ENCODE data around the gene AAMP.

AAMP gene

DNA sequence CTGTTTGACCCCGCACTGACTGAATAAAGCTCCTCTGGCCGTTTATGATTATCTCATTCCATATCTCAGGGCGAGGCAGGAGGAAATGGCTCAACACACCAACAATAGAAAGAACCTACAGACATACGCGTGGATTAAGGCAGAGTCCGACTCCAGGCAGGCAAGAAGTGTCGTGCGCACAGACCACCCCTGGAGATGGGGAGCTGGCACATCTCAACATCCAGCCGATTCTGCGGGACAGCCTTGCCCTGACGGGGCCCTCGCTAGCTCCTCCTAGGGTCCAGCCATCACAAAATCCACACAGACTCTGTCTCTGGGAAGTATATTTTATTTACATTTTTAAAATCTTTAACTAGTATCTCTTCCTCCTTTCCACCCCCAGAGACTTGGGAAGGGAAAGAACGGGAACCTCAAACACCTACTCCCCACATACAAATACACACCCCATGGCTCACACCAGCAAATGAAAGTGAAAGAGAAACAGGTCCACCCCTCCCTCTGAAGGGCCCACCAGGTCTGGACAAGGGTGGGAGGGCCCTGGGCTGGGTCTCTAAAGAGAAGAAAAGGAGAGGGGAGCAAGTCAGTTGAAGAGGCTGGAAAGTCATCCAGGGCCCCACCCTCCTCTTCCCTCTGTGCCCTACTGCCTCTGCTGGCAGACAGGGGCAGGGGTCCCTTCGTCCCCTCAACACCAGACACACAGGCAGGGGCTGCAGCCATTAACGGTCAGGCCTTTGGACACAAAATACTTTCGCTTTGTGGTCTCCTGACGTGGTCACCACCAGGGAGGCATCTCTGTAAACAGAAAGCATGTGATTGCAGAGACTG lies 5.9 kb downstream of the AAMP start:
- Histone ChIP-seq H3K27me3 (ENCODE audit: insufficient read depth, low read length, poor library complexity) (no peaks in the 10 kb centered on the region), H3K27ac (ENCODE audit: low read length) (no peak overlapping the region; the same call in 1 of the 2 replicates), H4K20me1 (ENCODE audit: insufficient read depth, low read length) (peaks cover 27% of the 10 kb centered on the region), H3K9ac (ENCODE audit: low read depth, low read length) (no peak overlapping the region), H3K79me2 (ENCODE audit: insufficient read depth, low read length) (peaks cover 15% of the 10 kb centered on the region), H3K36me3 (ENCODE audit: insufficient read depth, low read length) (peaks cover 50% of the 10 kb centered on the region), H3K4me1 (ENCODE audit: insufficient read depth, low read length) (peaks cover 16% of the 10 kb centered on the region), H3K4me2 (ENCODE audit: insufficient read depth, low read length) (no peak overlapping the region), H2AFZ (ENCODE audit: low read depth, low read length) (no peak overlapping the region), H3K9me3 (ENCODE audit: insufficient read depth, low read length, severe bottlenecking) (no peaks in the 10 kb centered on the region), H3K4me3 (ENCODE audit: low read depth in 1 of 2, low read length in 2 of 2) (no peak overlapping the region)
- peak; percentile 58 for DNase-seq
- no peak for TF ChIP-seq EZH2 (IDR thresholded peaks at IDR 0.05; ENCODE audit: borderline replicate concordance, low read depth, low read length, severe bottlenecking)
- peak; percentile 10 for TF ChIP-seq CTCF (IDR thresholded peaks at IDR 0.05; ENCODE audit: borderline replicate concordance, extremely low read depth, low read length, poor library complexity, severe bottlenecking)
- peak; percentile 83 for ATAC-seq (ENCODE audit: insufficient read depth, low read depth)

DNA sequence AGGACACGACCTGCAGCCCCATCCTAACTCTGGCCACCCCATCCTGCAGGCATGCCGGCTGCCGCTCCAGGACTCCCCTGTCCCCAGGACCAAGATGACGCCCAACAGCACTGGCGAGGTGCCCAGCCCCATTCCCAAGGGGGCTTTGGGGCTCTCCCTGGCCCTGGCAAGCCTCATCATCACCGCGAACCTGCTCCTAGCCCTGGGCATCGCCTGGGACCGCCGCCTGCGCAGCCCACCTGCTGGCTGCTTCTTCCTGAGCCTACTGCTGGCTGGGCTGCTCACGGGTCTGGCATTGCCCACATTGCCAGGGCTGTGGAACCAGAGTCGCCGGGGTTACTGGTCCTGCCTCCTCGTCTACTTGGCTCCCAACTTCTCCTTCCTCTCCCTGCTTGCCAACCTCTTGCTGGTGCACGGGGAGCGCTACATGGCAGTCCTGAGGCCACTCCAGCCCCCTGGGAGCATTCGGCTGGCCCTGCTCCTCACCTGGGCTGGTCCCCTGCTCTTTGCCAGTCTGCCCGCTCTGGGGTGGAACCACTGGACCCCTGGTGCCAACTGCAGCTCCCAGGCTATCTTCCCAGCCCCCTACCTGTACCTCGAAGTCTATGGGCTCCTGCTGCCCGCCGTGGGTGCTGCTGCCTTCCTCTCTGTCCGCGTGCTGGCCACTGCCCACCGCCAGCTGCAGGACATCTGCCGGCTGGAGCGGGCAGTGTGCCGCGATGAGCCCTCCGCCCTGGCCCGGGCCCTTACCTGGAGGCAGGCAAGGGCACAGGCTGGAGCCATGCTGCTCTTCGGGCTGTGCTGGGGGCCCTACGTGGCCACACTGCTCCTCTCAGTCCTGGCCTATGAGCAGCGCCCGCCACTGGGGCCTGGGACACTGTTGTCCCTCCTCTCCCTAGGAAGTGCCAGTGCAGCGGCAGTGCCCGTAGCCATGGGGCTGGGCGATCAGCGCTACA lies 7.0 kb downstream of the AAMP start:
- H3K36me3 ChIP-seq (ENCODE audit: insufficient read depth, low read length): peaks cover 50% of the 10 kb centered on the region
- TF ChIP-seq EZH2 (IDR thresholded peaks at IDR 0.05; ENCODE audit: borderline replicate concordance, low read depth, low read length, severe bottlenecking): no peak
- no peak for TF ChIP-seq CTCF (IDR thresholded peaks at IDR 0.05; ENCODE audit: borderline replicate concordance, extremely low read depth, low read length, poor library complexity, severe bottlenecking)
- no peak overlapping the region for H3K9ac ChIP-seq (ENCODE audit: low read depth, low read length)
- no peak overlapping the region for H3K27ac ChIP-seq (ENCODE audit: low read length)
- H3K4me3 ChIP-seq (ENCODE audit: low read depth in 1 of 2, low read length in 2 of 2): no peak overlapping the region
- ATAC-seq (ENCODE audit: insufficient read depth, low read depth) (no peak), DNase-seq (no peak)
- peaks cover 11% of the 10 kb centered on the region for H3K4me1 ChIP-seq (ENCODE audit: insufficient read depth, low read length)
- H3K9me3 ChIP-seq (ENCODE audit: insufficient read depth, low read length, severe bottlenecking): no peaks in the 10 kb centered on the region
- H3K27me3 ChIP-seq (ENCODE audit: insufficient read depth, low read length, poor library complexity): no peaks in the 10 kb centered on the region
- peaks cover 9% of the 10 kb centered on the region for H3K79me2 ChIP-seq (ENCODE audit: insufficient read depth, low read length)
- no peak overlapping the region for H3K4me2 ChIP-seq (ENCODE audit: insufficient read depth, low read length)
- H4K20me1 ChIP-seq (ENCODE audit: insufficient read depth, low read length): peaks cover 26% of the 10 kb centered on the region
- H2AFZ ChIP-seq (ENCODE audit: low read depth, low read length): no peak overlapping the region

- no peak for DNase-seq
- H3K4me3 ChIP-seq (ENCODE audit: low read depth in 1 of 2, low read length in 2 of 2): no peak overlapping the region
- H3K27me3 ChIP-seq (ENCODE audit: insufficient read depth, low read length, poor library complexity): no peaks in the 10 kb centered on the region
- H3K9me3 ChIP-seq (ENCODE audit: insufficient read depth, low read length, severe bottlenecking): no peaks in the 10 kb centered on the region
- H2AFZ ChIP-seq (ENCODE audit: low read depth, low read length): no peak overlapping the region
- peaks cover 21% of the 10 kb centered on the region for H4K20me1 ChIP-seq (ENCODE audit: insufficient read depth, low read length)
- H3K27ac ChIP-seq (ENCODE audit: low read length): no peak overlapping the region
- ATAC-seq (ENCODE audit: insufficient read depth, low read depth): no peak
- H3K4me1 ChIP-seq (ENCODE audit: insufficient read depth, low read length): peaks cover 7% of the 10 kb centered on the region; the same call in 1 of the 2 replicates
- TF ChIP-seq CTCF (IDR thresholded peaks at IDR 0.05; ENCODE audit: borderline replicate concordance, extremely low read depth, low read length, poor library complexity, severe bottlenecking) (no peak), EZH2 (IDR thresholded peaks at IDR 0.05; ENCODE audit: borderline replicate concordance, low read depth, low read length, severe bottlenecking) (no peak)
- H3K36me3 ChIP-seq (ENCODE audit: insufficient read depth, low read length): peaks cover 44% of the 10 kb centered on the region
- peaks cover 3% of the 10 kb centered on the region for H3K79me2 ChIP-seq (ENCODE audit: insufficient read depth, low read length)
- no peak overlapping the region for H3K9ac ChIP-seq (ENCODE audit: low read depth, low read length)
- H3K4me2 ChIP-seq (ENCODE audit: insufficient read depth, low read length): no peak overlapping the region
These were observed 7.7 kb downstream of the AAMP start for GRCh38 chr2:218262237-218262600.

All from DND-41 (cell line).